CD4-positive, alpha-beta T cell treated with Interleukin-6 at 100 ng/mL for 8 hours (primary cell): ENCODE results near the gene AP3B1.

Experiments
- DNase-seq: peaks from one replicate; pipeline ENCODE4 v3.0.0-alpha.2; 2020; ENCODE audit warnings: mixed read lengths, low spot score

The AP3B1 gene

DNA sequence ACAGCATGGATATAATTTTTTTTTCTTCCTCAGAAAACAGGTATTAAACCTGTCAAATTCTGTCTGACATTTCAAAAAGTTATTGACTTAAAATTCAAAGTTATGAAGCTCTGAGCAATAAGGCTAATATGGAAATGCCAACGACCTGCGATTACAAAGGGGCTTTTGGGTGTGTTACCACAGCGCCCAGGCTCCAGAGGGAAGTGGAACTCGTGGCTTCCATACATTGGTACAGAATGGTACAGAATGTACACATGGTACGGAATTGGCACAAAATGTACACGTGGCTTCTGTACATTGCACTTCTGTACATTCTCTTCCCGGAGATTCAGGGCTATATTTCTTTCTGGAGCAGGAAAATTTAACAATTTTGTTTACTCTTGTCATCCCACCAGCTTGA, 293.3 kb downstream of the AP3B1 start:
- DNase-seq: no peak

DNA sequence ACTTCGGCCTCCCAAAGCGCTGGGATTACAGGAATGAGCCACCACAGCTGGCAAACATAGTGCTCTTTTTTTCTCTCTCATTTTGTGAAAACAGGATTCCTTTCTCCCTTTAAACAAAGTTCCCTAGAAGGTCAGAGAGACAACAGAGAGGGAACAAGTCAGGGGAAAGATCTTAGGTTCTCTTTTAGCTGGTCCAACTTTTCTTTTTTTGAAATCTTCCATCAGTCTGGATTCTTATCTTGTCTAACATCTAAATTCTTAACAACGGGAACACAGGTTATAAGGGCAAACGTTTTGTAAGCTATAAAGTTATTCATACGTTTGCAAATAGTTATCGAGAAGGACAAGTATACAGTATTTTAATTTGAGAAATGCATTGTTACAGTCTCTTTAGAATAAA, 294.3 kb downstream of the AP3B1 start:
- DNase-seq: no peak

DNA sequence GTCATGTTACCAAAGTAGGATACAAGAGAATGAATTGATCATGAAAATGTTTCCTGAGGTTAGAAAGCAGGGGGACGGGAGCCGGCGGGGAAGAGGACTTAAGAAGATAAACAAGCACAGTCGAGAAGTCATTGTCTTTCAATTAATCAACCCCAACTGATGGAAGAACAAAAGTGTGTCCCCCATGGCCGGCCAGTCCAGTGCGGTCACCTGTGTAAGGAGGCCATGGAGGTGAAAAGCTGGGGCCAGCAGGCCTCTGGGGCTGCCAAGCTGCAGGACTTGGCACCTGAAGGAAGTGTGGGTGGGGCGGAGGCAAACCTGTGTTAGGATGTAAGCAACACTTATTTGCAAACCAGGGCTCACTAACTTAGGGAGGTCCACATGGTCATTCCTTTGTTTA, 295.1 kb downstream of the AP3B1 start:
- no peak for DNase-seq

DNA sequence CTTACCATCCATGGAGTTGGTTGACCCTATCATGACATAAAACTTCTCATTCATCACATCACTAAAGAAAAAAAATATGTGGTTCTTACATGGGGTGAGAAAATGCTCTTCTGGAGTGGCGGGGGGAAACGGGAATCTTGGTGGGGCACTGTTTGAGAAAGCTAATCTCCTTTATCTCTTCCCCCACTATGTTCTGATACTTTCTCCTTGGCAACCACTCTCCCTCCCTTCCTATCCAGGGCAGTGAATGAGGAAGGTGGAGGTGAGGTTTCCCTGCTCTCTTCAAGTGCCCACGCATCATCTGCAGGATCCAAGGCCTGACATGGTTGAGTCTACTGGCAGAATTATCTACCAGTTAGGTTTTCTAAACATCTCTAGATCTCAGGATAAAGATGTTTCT, 297.6 kb downstream of the AP3B1 start:
- DNase-seq: no peak

DNA sequence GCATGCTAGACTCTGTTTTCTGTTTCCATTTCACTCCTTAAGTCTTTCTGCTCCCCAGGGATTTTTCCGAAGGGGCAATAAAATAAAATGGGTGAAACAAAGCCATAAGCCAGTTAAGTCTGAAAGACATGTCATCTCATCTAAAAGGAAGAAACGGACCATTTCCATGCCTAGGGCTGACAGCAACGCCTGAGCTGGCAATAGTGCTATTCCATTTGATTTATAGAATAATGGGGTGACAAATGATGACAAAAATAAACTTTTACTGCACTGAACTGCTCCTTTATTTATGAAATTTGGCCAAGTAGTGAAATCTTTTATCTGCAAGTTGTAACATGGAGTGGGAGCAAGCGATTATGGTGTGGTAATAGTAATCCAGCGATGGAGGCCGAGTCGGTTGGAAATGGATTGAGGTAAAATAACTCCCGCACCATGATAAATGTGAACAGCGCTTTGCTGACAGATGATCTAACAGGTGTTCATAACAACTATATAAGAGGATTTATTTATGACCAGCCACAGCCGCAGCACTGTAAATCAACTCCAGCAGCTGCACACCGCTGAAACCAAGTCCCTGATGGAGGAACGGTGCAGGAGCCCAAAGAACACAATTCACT, 298.6 kb downstream of the AP3B1 start:
- no peak for DNase-seq

DNA sequence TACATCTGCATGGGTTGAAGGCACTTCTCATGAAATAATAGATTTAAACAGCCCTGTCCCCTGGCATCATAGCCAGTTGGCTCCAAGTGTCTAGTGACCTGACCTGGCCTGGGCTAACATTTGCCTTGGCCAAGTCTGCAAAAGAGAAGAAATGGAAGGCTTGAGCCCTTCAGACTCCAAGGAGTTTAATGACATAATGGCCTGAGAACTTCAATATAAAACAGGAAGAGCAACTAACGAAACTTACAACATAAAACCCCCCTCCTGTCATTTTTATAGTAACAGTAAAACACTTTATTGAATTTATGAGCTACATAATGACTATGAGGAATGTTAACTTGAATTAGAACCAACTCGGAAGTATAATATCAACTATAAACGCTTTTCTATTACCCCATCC, 299.6 kb downstream of the AP3B1 start:
- no peak for DNase-seq

DNA sequence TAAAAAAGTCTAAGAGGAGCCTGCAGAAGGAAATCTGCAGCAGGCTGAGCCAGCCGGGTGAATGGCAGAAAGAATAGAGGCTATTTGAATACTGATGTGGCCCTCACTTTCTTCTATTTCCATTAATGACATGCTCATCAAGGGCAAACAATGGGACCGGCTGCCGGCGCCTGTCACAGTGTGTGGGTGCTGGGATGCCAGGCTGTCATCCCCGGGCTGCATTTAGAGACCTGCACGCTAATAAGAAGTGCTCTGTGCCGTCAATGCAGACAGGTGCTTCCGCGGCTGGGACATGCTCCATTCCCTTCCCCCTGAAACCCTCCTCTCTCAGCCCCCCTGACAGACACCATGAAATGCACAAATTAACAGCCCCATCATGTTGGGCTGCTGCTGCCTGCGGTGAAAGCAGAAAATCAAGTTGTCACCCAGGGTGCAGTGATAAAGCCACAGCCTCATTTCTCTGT, 300.6 kb downstream of the AP3B1 start:
- DNase-seq: no peak

DNA sequence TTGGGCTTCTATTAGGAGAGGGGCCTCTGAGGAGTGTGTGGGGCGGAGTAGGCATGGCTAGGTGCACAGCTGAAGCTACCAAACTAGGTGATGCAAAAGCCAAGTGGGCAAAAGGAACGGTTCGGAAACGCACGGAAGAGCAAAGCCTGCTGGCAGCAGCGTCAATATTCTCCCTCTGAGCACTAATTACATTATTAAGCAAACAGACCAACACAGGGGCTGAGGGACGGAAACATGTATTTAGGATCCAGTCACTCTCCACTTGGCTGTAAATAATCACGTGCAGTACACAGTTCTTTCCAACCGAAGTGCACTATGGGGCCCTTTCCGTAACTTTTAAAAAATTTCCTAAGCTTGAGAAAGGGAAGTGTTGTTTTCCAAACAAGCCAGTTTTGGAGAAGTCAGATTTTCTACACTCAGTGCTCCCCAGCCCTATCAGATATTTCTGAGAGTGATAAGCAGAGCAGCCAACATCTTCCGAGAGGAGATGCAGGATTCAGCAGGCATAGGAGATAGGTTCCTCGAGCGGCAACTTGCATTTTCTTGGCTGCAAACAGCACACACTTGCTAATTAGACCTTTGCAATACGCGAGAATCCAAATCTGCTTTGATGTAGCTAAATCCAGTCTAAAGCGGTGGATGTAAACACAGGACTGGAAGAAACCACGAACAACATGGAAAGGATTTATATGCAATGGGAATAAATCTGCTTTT, 301.2 kb downstream of the AP3B1 start:
- DNase-seq: no peak

DNA sequence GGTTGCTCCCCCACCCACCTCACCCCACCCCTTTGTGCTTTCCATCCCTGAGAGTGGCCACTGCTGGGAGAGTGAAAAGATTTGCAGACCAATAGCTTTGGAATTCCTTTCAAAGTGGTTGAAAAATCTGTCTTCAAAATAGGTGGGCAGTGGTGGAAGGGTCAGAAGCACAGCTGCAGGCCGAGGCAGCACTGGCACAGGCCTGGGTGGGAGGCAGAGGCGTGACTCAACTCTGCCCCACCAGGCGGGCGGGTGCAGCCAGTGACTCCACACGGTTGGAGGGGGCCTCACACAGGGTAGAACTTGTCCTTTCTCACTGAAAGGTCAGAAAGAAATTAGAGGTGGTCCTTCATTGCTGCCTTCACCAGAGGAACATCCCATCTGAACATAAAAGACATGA, 303.4 kb downstream of the AP3B1 start:
- DNase-seq: no peak

DNA sequence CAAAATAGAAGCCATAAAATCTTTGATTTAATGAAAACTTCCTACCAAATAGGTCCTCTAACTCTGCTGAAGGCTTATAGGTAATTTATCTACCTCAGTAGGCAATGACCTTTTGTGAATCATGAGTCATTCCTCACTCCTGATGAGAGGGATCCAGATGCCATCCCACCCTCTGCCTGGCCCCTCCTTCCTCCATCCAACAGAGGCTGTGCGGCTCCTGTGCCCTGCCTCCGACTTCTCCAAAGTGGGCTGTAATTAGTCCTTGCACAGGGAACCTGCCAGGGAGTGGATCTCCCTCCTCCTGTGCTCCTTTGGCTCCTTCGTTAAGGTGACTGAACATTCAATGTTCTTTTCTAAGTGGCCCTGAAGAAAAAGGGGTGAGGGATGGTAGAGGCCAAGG, 304.5 kb downstream of the AP3B1 start:
- no peak for DNase-seq

DNA sequence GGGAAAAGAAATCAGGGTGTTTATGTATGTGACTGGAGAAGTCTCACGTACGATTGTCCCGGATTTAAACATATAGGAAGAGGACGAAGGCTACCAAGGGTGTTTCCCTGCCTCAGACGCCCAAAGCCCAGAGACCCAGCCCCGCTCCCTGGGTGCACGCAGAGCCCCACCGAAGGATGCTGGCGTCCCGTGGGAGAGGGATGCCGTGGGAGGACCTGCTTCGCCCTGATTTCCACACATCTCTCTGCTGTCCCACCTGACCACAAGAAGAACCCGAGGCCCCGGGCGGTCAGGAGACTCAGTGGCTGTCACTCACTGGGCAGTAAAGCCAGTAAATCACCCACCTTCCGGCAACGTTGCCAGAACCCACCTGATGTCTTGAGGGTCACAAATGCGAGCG, 306.5 kb downstream of the AP3B1 start:
- no peak for DNase-seq

DNA sequence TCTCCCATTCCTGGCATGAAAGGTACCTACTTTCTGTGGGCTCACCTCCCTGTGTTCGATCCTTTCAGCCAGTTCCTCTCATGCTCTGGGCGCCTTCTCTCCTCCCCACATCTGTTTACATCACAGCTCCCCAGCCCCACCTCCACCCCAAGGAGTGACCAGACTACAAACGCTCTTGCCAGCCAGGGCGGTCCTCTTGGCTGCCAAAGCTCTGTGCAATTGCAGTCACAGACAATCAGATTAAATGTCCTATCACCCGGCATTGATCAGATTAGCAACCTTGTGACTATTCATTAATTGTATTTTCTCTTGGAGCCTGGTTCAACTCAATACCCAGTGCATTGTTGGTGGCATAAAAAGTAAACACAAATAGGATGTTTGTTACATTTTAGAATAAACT, 307.2 kb downstream of the AP3B1 start:
- DNase-seq: no peak

DNA sequence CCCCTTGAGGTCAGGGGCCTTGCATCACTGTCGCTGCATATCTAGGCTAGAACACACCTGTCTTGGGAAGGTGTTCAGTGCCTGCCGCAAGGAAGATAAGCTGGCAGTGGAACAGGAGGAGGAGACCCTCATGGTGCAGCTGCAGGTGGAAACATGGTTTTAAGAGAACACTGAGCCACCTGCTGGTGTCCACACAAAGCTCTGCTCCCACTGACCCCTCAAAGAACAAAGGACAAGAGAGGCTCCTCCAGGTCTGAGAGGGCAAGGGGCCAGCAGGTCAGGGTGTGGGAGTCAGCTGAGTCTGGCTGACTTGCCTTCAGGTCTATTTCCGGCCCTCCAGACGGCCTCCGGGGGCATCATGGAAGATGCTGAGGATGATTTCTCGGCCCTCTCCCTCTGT, 308.2 kb downstream of the AP3B1 start:
- no peak for DNase-seq

DNA sequence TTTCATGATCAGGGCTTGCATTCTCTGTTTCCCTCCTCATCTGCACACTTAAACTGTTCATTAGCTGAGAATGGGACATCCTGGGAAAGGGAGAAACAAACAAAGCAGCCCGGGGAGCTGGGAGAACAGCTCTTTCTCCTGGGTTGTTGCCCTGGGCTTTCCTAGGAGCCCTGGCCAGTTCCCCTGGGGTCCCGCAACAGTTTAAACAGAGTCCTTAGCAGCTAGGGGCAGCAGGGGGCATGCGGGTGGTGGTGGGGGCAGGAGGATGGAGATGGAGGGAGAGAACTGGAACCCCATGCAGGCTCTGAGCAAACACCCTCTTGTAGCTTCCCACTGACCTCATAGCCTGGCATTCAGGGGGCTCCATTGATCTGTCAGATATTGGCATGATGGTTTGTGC, 309.3 kb downstream of the AP3B1 start:
- no peak for DNase-seq

DNA sequence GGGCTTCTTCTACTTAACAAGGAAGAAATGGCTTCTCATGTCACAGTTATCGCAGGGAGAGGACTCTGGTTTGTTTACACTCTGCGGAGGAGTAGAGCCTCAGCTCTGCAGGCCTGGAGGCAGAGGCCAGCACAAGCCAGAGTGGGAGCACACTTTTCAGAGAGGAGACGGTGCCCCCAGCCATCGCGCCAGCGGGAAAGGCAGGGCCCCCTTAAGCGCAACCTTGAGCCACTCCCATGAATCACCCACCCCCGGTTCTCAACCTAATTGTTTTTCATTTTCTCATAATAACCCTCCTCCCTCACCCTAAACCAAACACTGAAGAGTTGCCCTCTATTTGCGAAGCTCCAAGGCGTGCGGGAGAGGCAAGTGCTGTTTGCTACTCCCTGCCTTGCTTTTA, 309.9 kb downstream of the AP3B1 start:
- DNase-seq: no peak

DNA sequence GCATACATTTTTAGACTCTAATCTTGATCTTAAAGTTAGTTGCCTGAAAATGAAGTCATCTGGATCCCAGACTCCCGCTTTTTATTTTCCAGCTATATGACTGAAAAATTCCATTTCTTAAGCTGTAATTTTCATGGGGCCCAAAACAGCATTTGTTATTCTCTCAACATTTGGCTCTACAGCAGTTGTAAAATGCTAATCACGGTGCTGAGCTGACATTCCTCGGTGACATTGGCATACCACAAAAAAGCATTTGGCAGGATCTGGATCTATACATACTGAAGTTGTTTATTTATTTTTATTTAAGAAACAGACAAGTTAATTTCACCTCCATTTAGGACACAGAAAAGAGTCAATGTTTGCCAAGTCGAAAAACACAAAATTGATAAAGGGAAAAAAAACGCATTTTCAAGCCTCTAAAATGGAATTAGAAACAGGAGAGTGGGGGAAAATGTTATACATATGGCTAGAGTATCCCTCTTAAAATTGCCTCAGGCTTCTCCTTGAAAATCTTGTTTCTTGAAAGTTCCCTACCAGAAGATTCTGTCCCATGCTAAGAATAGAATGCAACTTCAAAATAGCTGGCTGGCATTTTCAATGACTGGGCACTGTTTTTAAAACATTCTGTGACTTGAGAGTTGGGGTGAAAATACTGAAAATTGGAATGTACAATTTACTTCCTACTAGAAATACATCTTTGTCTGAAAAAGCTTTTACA, 310.9 kb downstream of the AP3B1 start:
- no peak for DNase-seq

DNA sequence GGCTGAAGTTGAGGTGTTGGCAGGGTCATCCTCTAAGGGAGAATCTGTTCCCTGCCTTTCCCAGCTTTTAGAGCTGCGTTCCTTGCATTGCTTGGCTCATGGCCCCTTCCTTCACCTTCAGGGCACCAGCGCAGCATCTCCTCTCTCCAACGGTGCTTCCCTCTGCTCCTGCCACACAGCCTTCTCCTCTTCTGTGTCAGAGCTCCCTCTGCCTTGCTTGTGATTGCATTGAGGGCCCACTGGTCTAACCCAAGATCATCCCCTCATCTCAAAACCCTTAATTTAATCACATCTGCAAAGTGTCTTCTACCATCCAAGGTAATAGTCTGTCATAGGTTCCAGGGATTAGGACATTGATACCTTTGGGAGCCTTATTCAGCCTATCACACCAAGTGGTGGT, 312.7 kb downstream of the AP3B1 start:
- DNase-seq: no peak

DNA sequence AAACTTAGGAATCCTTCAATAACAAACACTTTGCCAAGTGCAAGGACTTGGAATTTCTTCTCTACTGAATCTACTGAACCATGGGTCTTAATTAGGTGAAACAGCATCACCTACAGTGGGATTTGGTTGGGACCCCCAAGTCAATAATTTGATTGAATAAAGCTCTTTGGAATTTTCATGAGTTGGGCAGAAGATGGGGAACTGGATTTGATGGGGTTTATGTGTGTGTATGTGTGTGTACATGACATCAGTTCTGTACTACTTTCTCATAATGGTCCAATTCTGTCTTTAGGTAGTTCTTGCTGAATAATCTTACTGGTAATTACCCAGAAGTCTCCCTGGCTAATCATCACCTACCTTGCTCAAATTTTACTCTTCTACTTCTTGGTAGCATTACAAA, 319.9 kb downstream of the AP3B1 start:
- no peak for DNase-seq

DNA sequence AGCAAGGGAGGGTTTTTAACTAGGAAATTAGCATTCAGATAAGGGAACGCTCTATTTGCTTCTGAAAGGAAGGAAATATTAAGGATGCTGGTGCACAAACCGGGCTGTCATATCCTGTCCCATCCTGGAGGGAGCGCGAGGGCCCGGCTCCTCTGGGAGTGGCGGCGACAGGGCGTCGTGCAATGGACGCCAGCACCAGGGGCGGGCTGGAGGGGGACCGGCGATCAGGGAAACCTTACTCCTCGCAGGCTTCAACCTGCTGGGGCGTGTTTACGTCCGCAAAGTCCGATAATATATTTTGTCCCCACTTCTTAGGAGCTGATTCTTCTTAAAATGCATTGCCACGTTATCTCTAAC, 321.3 kb downstream of the AP3B1 start:
- no peak for DNase-seq

DNA sequence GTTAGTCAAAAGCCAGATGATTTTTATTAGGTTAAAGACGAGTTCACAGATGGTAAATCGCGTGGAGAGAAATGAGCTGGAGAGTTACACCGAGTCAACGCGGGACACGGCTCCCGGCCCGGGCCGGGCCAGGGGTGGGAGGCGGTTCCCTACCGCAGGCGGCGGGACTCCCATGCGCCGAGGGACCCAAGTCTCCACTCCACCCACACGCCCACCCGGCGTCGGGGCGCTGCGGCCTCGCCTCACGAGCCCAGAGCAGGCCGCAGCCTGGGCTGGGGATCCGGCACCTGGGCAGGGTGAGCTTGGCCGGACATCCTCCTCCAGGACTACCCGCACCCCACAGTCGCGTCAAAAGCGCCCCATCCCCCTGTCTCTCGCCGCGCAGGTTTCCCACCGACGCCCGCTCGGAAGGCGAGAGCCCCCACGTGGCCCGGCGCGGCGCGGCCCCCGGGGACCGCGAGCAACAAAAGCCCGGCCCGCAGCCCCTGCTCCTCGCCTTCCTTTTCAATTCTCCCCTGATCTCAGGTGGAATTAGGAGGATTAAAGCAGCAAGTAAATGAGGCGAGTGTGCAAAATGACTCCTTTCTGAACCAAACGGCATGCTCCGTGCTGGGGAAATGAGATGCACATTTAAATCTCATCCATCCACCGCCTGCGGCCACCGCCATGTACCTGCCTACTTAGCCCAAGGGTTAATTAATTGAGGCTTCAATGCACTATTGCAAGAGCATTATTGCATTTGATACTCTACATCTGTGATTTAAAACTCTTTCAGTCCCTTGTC, 321.8 kb downstream of the AP3B1 start:
- no peak for DNase-seq

DNA sequence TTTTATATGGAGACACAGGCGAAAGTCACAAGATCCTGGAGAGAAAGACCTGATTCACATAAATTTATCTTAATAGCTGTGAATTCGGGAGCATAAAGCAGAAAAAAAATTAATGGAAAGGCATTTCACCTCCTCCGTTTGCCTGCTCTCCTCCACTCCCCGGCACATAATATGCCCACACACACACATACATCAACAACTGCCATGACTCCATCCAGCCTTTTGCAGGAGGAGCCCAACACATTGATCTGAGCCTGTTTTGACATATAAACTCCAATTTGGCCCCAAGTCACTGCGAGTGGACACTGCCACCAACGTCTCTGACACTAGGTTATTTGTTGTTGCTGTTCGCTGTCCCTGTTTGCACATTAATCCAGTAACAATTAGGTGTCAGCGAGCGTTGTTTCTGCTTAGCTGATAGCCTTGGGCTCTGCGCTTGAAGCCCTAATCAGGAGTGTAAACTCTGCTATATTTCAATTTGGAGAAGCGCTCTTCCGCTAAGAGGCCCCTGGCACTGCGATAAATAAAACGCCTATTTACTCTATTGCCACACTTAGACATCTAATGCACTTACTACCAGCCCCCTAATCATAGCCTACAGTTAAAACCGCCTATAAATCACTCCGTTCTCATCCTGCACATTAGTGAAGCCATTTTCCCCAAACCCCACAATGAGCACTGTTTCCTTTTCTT, 322.6 kb downstream of the AP3B1 start:
- no peak for DNase-seq

DNA sequence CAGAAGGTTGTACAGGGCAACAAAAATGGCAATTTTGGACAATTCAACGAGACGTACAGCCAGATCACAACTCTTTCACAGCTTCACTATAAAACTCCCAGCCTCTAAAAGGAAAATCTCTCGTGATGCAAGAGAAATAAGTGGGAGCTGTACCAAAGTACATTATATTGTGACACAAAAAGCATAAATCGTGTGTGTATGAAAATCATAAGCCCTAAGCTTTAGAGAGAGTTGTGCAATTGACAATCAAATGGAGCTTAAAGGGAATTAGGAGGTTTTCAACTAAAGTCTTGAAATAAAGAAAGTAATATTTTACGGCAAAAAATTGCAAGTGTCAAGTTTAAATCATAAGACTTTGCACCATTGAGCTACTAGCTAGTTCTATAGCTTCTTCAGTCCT, 323.6 kb downstream of the AP3B1 start:
- no peak for DNase-seq
